Fibroblast of lung (primary cell): ENCODE measurements around the gene FGFR3. TPM values are rescaled to one million over a fixed set of nuclear protein-coding genes. Genes with fewer than 3 reads are reported as not detected.

Source experiments
- DNase-seq, 2 donors: peaks; one replicate each; pipeline versions ENCODE4 v3.0.0 to v3.0.0-alpha.2; 2010; ENCODE audit warnings: low read depth in 2 of 2
- H2AFZ ChIP-seq: 2 replicates; pipeline ENCODE4 v1.5.1; 2012; ENCODE audit warnings: low read length, control low read depth, inconsistent platforms
- H3K27ac ChIP-seq: 2 replicates; pipeline ENCODE4 v1.5.1; 2011; ENCODE audit warnings: low read length, control low read depth; ENCODE audit not compliant: insufficient read depth
- H3K27me3 ChIP-seq: 2 replicates; pipeline ENCODE4 v1.5.1; 2011; ENCODE audit warnings: mild to moderate bottlenecking, low read length; ENCODE audit not compliant: control insufficient read depth, insufficient read depth
- H3K36me3 ChIP-seq: 2 replicates; pipeline ENCODE4 v1.5.1; 2011; ENCODE audit warnings: low read length; ENCODE audit not compliant: control insufficient read depth, insufficient read depth
- H3K4me1 ChIP-seq: 2 replicates; pipeline ENCODE4 v1.5.1; 2011; ENCODE audit warnings: low read length; ENCODE audit not compliant: control insufficient read depth, insufficient read depth; ENCODE audit errors: extremely low read depth
- H3K4me2 ChIP-seq: 2 replicates; pipeline ENCODE4 v1.5.1; 2011; ENCODE audit warnings: low read length, control low read depth; ENCODE audit not compliant: insufficient read depth; ENCODE audit errors: extremely low read depth
- H3K4me3 ChIP-seq, 4 experiments: fragments of 200-600 bp in 1 of 4; sonication (generic) in 1 of 4; replicated peaks in 1 of 4; 2 replicates each; pipeline ENCODE4 v1.5.1; 2011 to 2016; ENCODE audit warnings: low read length in 4 of 4, low read depth in 3 of 4, mild to moderate bottlenecking in 3 of 4, control low read depth in 2 of 4, inconsistent platforms in 1 of 4, mixed read lengths in 1 of 4; ENCODE audit not compliant: insufficient read depth in 1 of 4; ENCODE audit errors: control extremely low read depth in 1 of 4
- H3K79me2 ChIP-seq: 2 replicates; pipeline ENCODE4 v1.5.1; 2012; ENCODE audit warnings: mild to moderate bottlenecking, low read length, inconsistent platforms; ENCODE audit not compliant: control insufficient read depth, insufficient read depth
- H3K9ac ChIP-seq: 2 replicates; pipeline ENCODE4 v1.5.1; 2011; ENCODE audit warnings: mild to moderate bottlenecking, low read length, control low read depth; ENCODE audit not compliant: insufficient read depth
- H3K9me3 ChIP-seq: 2 replicates; pipeline ENCODE4 v1.5.1; 2012; ENCODE audit warnings: low read depth, low read length; ENCODE audit not compliant: control insufficient read depth, insufficient read depth
- H4K20me1 ChIP-seq: 2 replicates; pipeline ENCODE4 v1.5.1; 2011; ENCODE audit warnings: low read length; ENCODE audit not compliant: control insufficient read depth, insufficient read depth; ENCODE audit errors: extremely low read depth
- EZH2 ChIP-seq: IDR thresholded peaks from 2 replicates; pipeline ENCODE4 v1.5.1; 2012; ENCODE audit warnings: low read length, control low read depth, mild to moderate bottlenecking; ENCODE audit errors: missing control alignments
- polyA plus RNA-seq, 2 donors: library from polyadenylated mRNA; depleted of rRNA in 1 of 2; stranded (reverse) in 1 of 2; unstranded in 1 of 2; fragments of >200 nt; gene quantifications; 2 replicates each; pipeline ENCODE4 v1.2.1, GENCODE V29; 2011 to 2012; ENCODE audit warnings: missing spikeins in 1 of 2
- total RNA-seq: library from RNA; depleted of rRNA; stranded (reverse); fragments of >200 nt; gene quantifications from 2 replicates; pipeline ENCODE4 v1.2.1, GENCODE V29; 2014
- TF ChIP-seq, protein P1 (sequence below), 2 donors: IDR thresholded peaks in 1 of 2; conservative IDR thresholded peaks in 1 of 2; 1 replicate in 1 of 2; 2 replicates in 1 of 2; pipeline ENCODE4 v1.5.1; 2011 to 2012; ENCODE audit warnings: low read length in 2 of 2, control low read depth in 1 of 2, inconsistent platforms in 1 of 2, low read depth in 1 of 2, mild to moderate bottlenecking in 1 of 2

The FGFR3 gene
- total and polyA plus RNA-seq, 2 donors (not counting 1 experiment from before 2014, with no cell fraction given) = 0.11 to 0.33 TPM

DNA sequence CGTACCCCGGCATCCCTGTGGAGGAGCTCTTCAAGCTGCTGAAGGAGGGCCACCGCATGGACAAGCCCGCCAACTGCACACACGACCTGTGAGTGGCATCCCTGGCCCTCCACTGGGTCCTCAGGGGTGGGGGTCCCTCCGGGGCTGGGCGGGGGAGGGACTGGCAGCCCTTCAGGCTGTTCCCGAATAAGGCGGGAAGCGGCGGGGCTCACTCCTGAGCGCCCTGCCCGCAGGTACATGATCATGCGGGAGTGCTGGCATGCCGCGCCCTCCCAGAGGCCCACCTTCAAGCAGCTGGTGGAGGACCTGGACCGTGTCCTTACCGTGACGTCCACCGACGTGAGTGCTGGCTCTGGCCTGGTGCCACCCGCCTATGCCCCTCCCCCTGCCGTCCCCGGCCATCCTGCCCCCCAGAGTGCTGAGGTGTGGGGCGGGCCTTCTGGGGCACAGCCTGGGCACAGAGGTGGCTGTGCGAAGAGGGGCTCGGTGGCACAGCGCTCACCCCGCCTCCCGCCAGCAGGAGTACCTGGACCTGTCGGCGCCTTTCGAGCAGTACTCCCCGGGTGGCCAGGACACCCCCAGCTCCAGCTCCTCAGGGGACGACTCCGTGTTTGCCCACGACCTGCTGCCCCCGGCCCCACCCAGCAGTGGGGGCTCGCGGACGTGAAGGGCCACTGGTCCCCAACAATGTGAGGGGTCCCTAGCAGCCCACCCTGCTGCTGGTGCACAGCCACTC, 13.7 kb downstream of the FGFR3 start:
- H3K4me1 ChIP-seq = no peaks in the 10 kb centered on the region
- H3K27ac ChIP-seq = no peak overlapping the region
- no peak overlapping the region for H3K4me3 ChIP-seq
- no peak for DNase-seq
- no peaks in the 10 kb centered on the region for H4K20me1 ChIP-seq
- H2AFZ ChIP-seq = no peak overlapping the region
- no peaks in the 10 kb centered on the region for H3K36me3 ChIP-seq
- TF ChIP-seq, protein P1, sequence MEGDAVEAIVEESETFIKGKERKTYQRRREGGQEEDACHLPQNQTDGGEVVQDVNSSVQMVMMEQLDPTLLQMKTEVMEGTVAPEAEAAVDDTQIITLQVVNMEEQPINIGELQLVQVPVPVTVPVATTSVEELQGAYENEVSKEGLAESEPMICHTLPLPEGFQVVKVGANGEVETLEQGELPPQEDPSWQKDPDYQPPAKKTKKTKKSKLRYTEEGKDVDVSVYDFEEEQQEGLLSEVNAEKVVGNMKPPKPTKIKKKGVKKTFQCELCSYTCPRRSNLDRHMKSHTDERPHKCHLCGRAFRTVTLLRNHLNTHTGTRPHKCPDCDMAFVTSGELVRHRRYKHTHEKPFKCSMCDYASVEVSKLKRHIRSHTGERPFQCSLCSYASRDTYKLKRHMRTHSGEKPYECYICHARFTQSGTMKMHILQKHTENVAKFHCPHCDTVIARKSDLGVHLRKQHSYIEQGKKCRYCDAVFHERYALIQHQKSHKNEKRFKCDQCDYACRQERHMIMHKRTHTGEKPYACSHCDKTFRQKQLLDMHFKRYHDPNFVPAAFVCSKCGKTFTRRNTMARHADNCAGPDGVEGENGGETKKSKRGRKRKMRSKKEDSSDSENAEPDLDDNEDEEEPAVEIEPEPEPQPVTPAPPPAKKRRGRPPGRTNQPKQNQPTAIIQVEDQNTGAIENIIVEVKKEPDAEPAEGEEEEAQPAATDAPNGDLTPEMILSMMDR (conservative IDR thresholded peaks at IDR 0.05 in 1 of 2, IDR thresholded peaks at IDR 0.05 in 1 of 2; ENCODE audit: low read depth in 1 of 2, low read length in 2 of 2) = no peak
- no peak for TF ChIP-seq EZH2
- no peaks in the 10 kb centered on the region for H3K9me3 ChIP-seq
- no peak overlapping the region for H3K9ac ChIP-seq
- no peaks in the 10 kb centered on the region for H3K27me3 ChIP-seq
- H3K79me2 ChIP-seq = no peaks in the 10 kb centered on the region
- H3K4me2 ChIP-seq = no peak overlapping the region

DNA sequence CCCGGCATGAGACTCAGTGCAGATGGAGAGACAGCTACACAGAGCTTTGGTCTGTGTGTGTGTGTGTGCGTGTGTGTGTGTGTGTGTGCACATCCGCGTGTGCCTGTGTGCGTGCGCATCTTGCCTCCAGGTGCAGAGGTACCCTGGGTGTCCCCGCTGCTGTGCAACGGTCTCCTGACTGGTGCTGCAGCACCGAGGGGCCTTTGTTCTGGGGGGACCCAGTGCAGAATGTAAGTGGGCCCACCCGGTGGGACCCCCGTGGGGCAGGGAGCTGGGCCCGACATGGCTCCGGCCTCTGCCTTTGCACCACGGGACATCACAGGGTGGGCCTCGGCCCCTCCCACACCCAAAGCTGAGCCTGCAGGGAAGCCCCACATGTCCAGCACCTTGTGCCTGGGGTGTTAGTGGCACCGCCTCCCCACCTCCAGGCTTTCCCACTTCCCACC, 14.3 kb downstream of the FGFR3 start:
- H2AFZ ChIP-seq = no peak overlapping the region
- H3K27ac ChIP-seq = no peak overlapping the region
- H3K4me3 ChIP-seq = no peak overlapping the region
- no peaks in the 10 kb centered on the region for H3K27me3 ChIP-seq
- no peaks in the 10 kb centered on the region for H3K9me3 ChIP-seq
- H3K9ac ChIP-seq = no peak overlapping the region
- H3K79me2 ChIP-seq = no peaks in the 10 kb centered on the region
- no peak overlapping the region for H3K4me2 ChIP-seq
- H3K36me3 ChIP-seq = no peaks in the 10 kb centered on the region
- TF ChIP-seq, protein P1 (conservative IDR thresholded peaks at IDR 0.05 in 1 of 2, IDR thresholded peaks at IDR 0.05 in 1 of 2; ENCODE audit: low read depth in 1 of 2, low read length in 2 of 2) = no peak
- TF ChIP-seq EZH2 = no peak
- no peaks in the 10 kb centered on the region for H4K20me1 ChIP-seq
- no peaks in the 10 kb centered on the region for H3K4me1 ChIP-seq
- no peak for DNase-seq

DNA sequence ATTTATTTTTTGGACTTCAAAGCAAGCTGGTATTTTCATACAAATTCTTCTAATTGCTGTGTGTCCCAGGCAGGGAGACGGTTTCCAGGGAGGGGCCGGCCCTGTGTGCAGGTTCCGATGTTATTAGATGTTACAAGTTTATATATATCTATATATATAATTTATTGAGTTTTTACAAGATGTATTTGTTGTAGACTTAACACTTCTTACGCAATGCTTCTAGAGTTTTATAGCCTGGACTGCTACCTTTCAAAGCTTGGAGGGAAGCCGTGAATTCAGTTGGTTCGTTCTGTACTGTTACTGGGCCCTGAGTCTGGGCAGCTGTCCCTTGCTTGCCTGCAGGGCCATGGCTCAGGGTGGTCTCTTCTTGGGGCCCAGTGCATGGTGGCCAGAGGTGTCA, 15.3 kb downstream of the FGFR3 start:
- no peak for DNase-seq
- no peak overlapping the region for H2AFZ ChIP-seq
- H3K36me3 ChIP-seq = no peaks in the 10 kb centered on the region
- H3K9me3 ChIP-seq = no peaks in the 10 kb centered on the region
- H3K4me1 ChIP-seq = no peaks in the 10 kb centered on the region
- H3K79me2 ChIP-seq = no peaks in the 10 kb centered on the region
- no peak overlapping the region for H3K4me2 ChIP-seq
- no peaks in the 10 kb centered on the region for H4K20me1 ChIP-seq
- no peak overlapping the region for H3K4me3 ChIP-seq
- no peak overlapping the region for H3K9ac ChIP-seq
- no peaks in the 10 kb centered on the region for H3K27me3 ChIP-seq
- no peak for TF ChIP-seq EZH2
- TF ChIP-seq, protein P1 (conservative IDR thresholded peaks at IDR 0.05 in 1 of 2, IDR thresholded peaks at IDR 0.05 in 1 of 2; ENCODE audit: low read depth in 1 of 2, low read length in 2 of 2) = no peak
- no peak overlapping the region for H3K27ac ChIP-seq
